OCI-LY1 (cell line): ENCODE data around the gene FGD4.

Source experiments
- H2AFZ ChIP-seq: fragments of 200-600 bp; sonication (generic), shearing (Covaris generic); 2 replicates; pipeline ENCODE4 v1.6.0; 2014; ENCODE audit warnings: antibody characterized with exemption, mild to moderate bottlenecking, low read length
- H3F3A ChIP-seq: fragments of 200-600 bp; sonication (generic), shearing (Covaris generic); 2 replicates; pipeline ENCODE4 v1.6.0; 2014; ENCODE audit warnings: mild to moderate bottlenecking, antibody characterized with exemption, low read length, moderate library complexity; ENCODE audit not compliant: insufficient read depth
- H3K27ac ChIP-seq: fragments of 200-600 bp; sonication (generic); 2 replicates; pipeline ENCODE4 v1.5.1; 2014; ENCODE audit warnings: low read length, mixed run types, mild to moderate bottlenecking, low read depth; ENCODE audit not compliant: poor library complexity, severe bottlenecking
- H3K27me3 ChIP-seq: fragments of 200-600 bp; sonication (generic); 2 replicates; pipeline ENCODE4 v1.6.0; 2014; ENCODE audit warnings: antibody characterized with exemption, mild to moderate bottlenecking, low read length, moderate library complexity; ENCODE audit not compliant: insufficient read depth
- H3K36me3 ChIP-seq: fragments of 200-600 bp; sonication (generic); 2 replicates; pipeline ENCODE4 v1.6.1; 2014; ENCODE audit warnings: mild to moderate bottlenecking, antibody characterized with exemption, low read length, moderate library complexity, mixed read lengths; ENCODE audit not compliant: insufficient read depth
- H3K4me1 ChIP-seq: fragments of 200-600 bp; sonication (generic); 2 replicates; pipeline ENCODE4 v1.5.1; 2014; ENCODE audit warnings: mild to moderate bottlenecking, low read length, moderate library complexity; ENCODE audit not compliant: insufficient read depth, severe bottlenecking
- H3K4me2 ChIP-seq: fragments of 200-600 bp; sonication (generic), shearing (Covaris generic); 2 replicates; pipeline ENCODE4 v1.6.1; 2014; ENCODE audit warnings: low read length
- H3K4me3 ChIP-seq: fragments of 200-600 bp; sonication (generic); 2 replicates; pipeline ENCODE4 v1.5.1; 2014; ENCODE audit warnings: low read length, low read depth, mild to moderate bottlenecking, mixed read lengths; ENCODE audit not compliant: poor library complexity, severe bottlenecking
- H3K79me2 ChIP-seq: fragments of 200-600 bp; shearing (Covaris generic); 2 replicates; pipeline ENCODE4 v1.6.1; 2016; ENCODE audit warnings: mixed run types, low read length, mixed read lengths; ENCODE audit not compliant: insufficient read depth
- H3K9ac ChIP-seq: fragments of 200-600 bp; sonication (generic), shearing (Covaris generic); 2 replicates; pipeline ENCODE4 v1.6.1; 2014; ENCODE audit warnings: mild to moderate bottlenecking, low read length, mixed read lengths
- H3K9me2 ChIP-seq: fragments of 200-600 bp; sonication (generic), shearing (Covaris generic); 2 replicates; pipeline ENCODE4 v1.6.1; 2014; ENCODE audit warnings: low read depth, mild to moderate bottlenecking, low read length, mixed read lengths
- H3K9me3 ChIP-seq: fragments of 200-600 bp; shearing (Covaris generic); 2 replicates; pipeline ENCODE4 v1.6.1; 2014; ENCODE audit warnings: low read length, mixed read lengths
- H4K20me1 ChIP-seq: fragments of 200-600 bp; sonication (generic), shearing (Covaris generic); 2 replicates; pipeline ENCODE4 v1.6.0; 2016; ENCODE audit warnings: mild to moderate bottlenecking, low read length; ENCODE audit not compliant: insufficient read depth
- CTCF ChIP-seq: fragments of 200-600 bp; sonication (generic), shearing (Covaris generic); IDR thresholded peaks from 2 replicates; pipeline ENCODE4 v1.5.1; 2017; ENCODE audit warnings: mild to moderate bottlenecking, antibody characterized with exemption, low read length, moderate library complexity, mixed read lengths
- EZH2 ChIP-seq: fragments of 200-600 bp; sonication (generic), shearing (Covaris generic); IDR thresholded peaks from 2 replicates; pipeline ENCODE4 v1.8.0; 2017; ENCODE audit warnings: borderline replicate concordance, mixed run types, mild to moderate bottlenecking, antibody characterized with exemption, low read length, moderate library complexity, mixed read lengths

Gene FGD4

GRCh38 chr12:32534698-32535097 is 135.3 kb downstream of the FGD4 start:
- peak overlapping the region; percentile 82 for H3K9ac ChIP-seq
- H3K9me2 ChIP-seq, result no peaks in the 10 kb centered on the region
- no peaks in the 10 kb centered on the region for H3K27me3 ChIP-seq
- peak overlapping the region; percentile 78 for H3K27ac ChIP-seq
- H3K4me1 ChIP-seq, result peaks cover 74% of the 10 kb centered on the region
- TF ChIP-seq CTCF (no peak), EZH2 (no peak)
- peak overlapping the region; percentile 95 for H3K4me2 ChIP-seq
- H4K20me1 ChIP-seq, result no peaks in the 10 kb centered on the region
- no peaks in the 10 kb centered on the region for H3K36me3 ChIP-seq
- H3K79me2 ChIP-seq, result peaks cover 36% of the 10 kb centered on the region
- no peak overlapping the region for H2AFZ ChIP-seq
- peaks cover 6% of the 10 kb centered on the region; the same call in 1 of the 2 replicates for H3F3A ChIP-seq
- H3K9me3 ChIP-seq, result no peaks in the 10 kb centered on the region
- H3K4me3 ChIP-seq, result peak overlapping the region; percentile 70

GRCh38 chr12:32535288-32535999 is 136.1 kb downstream of the FGD4 start:
- Histone ChIP-seq H3K9me2 (no peaks in the 10 kb centered on the region), H3K9ac (peak overlapping the region; percentile 82), H3K36me3 (no peaks in the 10 kb centered on the region), H3K79me2 (peaks cover 42% of the 10 kb centered on the region), H3K4me3 (peak overlapping the region; percentile 70), H2AFZ (no peak overlapping the region), H3K27ac (peak overlapping the region; percentile 78), H3K9me3 (no peaks in the 10 kb centered on the region), H4K20me1 (no peaks in the 10 kb centered on the region), H3F3A (peaks cover 6% of the 10 kb centered on the region; the same call in 1 of the 2 replicates), H3K27me3 (no peaks in the 10 kb centered on the region), H3K4me1 (peaks cover 77% of the 10 kb centered on the region), H3K4me2 (peak overlapping the region; percentile 95)
- TF ChIP-seq EZH2 (no peak), CTCF (no peak)

GRCh38 chr12:32536000-32536345 is 136.6 kb downstream of the FGD4 start:
- Histone ChIP-seq H3K27ac (peak overlapping the region; percentile 78), H3K9ac (peak overlapping the region; percentile 82)
- TF ChIP-seq EZH2, result no peak
- TF ChIP-seq CTCF, result no peak

More at GRCh38 chr12:32536000-32536345, 136.6 kb downstream of the FGD4 start:
- H3K79me2 ChIP-seq, result peaks cover 42% of the 10 kb centered on the region
- peak overlapping the region; percentile 70 for H3K4me3 ChIP-seq
- H3F3A ChIP-seq, result peaks cover 6% of the 10 kb centered on the region; the same call in 1 of the 2 replicates
- peak overlapping the region; percentile 95 for H3K4me2 ChIP-seq
- H3K36me3 ChIP-seq, result no peaks in the 10 kb centered on the region
- no peaks in the 10 kb centered on the region for H4K20me1 ChIP-seq
- H3K27me3 ChIP-seq, result no peaks in the 10 kb centered on the region
- no peaks in the 10 kb centered on the region for H3K9me2 ChIP-seq
- H2AFZ ChIP-seq, result no peak overlapping the region
- H3K9me3 ChIP-seq, result no peaks in the 10 kb centered on the region
- peaks cover 79% of the 10 kb centered on the region for H3K4me1 ChIP-seq
